Pancreas (tissue), 10 donors: ENCODE data around the gene HNRNPDL. TPM values are rescaled to one million over a fixed set of nuclear protein-coding genes. Genes with fewer than 3 reads are reported as not detected.

Experiments used
- ATAC-seq, 4 donors: fragments of 200-7000 bp; cut with Tn5 transposase; one replicate each; pipeline versions ENCODE4 v1.8.0 to v1.9.1; 2020; ENCODE audit warnings: mild to moderate bottlenecking in 4 of 4, moderate library complexity in 4 of 4
- DNase-seq, 6 donors: peaks; one replicate each; pipeline ENCODE4 v3.0.0-alpha.2; 2020
- FAIRE-seq: peaks from 2 replicates; lab custom pipeline; 2012; peaks lifted over from hg19 to GRCh38; lab: Jason Lieb, UNC
- H3K27ac ChIP-seq, 4 donors: fragments of 200-600 bp; sonication (generic); 1 replicate in 3 of 4; 2 replicates in 1 of 4; pipeline versions ENCODE4 v1.5.0 to v1.8.0; 2020
- H3K27me3 ChIP-seq, 4 donors: fragments of 200-600 bp; one replicate each; pipeline ENCODE4 v1.8.0; 2021
- H3K36me3 ChIP-seq, 3 donors: fragments of 200-600 bp; sonication (generic) in 1 of 3; one replicate each; pipeline versions ENCODE4 v1.5.0 to v1.8.0; 2020 to 2021
- H3K4me1 ChIP-seq, 3 donors: fragments of 200-600 bp; one replicate each; pipeline ENCODE4 v1.8.0; 2021
- H3K4me3 ChIP-seq, 4 donors: fragments of 200-600 bp; sonication (generic) in 2 of 4; one replicate each; pipeline versions ENCODE4 v1.5.0 to v1.8.0; 2020 to 2021
- H3K9me3 ChIP-seq, 4 donors: fragments of 200-600 bp; one replicate each; pipeline ENCODE4 v1.8.0; 2021
- WGBS, 2 donors: extraction: QIAGEN DNeasy Blood & Tissue Kit; methylation state at CpG; one replicate each; pipeline ENCODE4 v1.1.7; 2013; 5-methylcytosine and 5-hydroxymethylcytosine counted together
- intact Hi-C, 3 donors: fragments of 100-400 bp; cut with DNase I; formaldehyde crosslinking; loops; one replicate each; pipeline versions ENCODE4 v1.11.1 to v1.14.2; 2022
- polyA plus RNA-seq, 2 donors: library from polyadenylated mRNA; stranded (reverse); fragments of 200-250 nt; gene quantifications; one replicate each; pipeline ENCODE4 v1.2.3, GENCODE V29; 2013
- total RNA-seq, 6 donors: library from RNA; stranded (reverse); fragmentation: NEBNext Ultra II Directional in 4 of 6; extraction: Animal tissue kit (Norgen Biotek cat#: 25700) in 4 of 6; gene quantifications; one replicate each; pipeline versions ENCODE4 v1.2.1 to v1.2.4, GENCODE V29; 2021 to 2023
- TF ChIP-seq, protein P1 (sequence below), 4 donors: fragments of 200-600 bp; sonication (generic) in 3 of 4; IDR thresholded peaks; one replicate each; pipeline versions ENCODE4 v1.5.0 to v1.8.0; 2021; ENCODE audit warnings: antibody characterized with exemption in 4 of 4
- donor health status: healthy with polysubstance abuse.
- donor health status: DM: no; HTN: no; CAD: no; lungs with moderate emphysema.
- donor health status: DM: no; HTN: no; CAD: no.
- donor health status: control.
- donor health status: control.
- donor health status: Bipolar disorder and iron deficiency.
- donor health status: DM: yes; HTN: yes; CAD: no.
- donor health status: DM: no; HTN: no; CAD: no.
- donor health status: DM: no; HTN: no; CAD: no.
- donor health status: DM: yes; HTN: yes; CAD: no.

HNRNPDL gene
- total and polyA plus RNA-seq, 8 donors, result 56.6 to 210 (median 99.4) TPM

DNA sequence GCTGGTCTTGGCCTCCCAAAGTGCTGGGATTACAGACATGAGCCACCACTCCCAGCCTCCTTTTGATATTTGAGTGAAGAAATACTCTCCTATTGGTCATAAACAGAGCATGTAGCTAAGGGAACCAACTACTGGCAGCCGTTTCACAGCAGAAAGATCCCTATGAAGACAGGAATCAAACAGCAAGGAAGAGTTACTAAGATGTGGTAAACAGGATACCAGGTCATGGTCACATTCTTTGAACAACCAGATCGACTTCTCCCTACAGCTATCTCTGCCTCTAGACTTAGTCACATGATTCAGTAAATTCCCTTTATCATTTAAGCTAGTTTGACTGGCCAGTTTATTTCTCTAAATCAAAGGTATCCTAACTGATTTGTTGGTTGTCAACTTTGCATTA is 47.5 kb downstream of the HNRNPDL start:
- no peak for DNase-seq

DNA sequence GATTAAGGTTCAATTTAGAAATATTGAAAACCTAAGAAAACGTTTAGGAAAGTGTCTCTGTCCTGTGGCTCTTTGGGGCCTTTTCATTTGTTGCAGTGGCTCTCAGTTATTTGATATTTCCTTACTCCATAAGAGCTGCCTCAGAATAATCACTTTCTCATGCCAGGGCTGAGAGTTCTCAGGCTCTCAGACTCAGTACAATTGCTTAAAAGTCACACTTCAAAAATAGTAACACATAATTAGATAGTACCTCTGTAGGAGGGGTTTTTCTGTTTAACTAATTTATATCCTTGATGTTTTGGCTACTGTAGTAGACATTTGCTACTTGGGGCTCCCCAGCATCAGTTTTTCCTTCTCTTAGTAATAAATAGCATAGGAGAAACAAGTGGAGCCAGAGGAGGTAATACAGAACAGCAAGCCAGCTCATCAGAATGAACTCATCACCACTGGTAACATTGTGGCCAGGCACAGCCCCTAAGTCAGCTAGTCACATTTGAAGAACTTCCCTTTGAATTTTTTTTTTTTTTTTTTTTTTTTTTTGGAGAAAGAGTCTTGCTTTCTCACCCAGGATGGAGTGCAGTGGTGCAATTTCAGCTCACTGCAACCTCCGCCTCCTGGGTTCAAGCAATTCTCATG is 48.5 kb downstream of the HNRNPDL start:
- no peak for ATAC-seq
- Histone ChIP-seq H3K36me3 (no peaks in the 10 kb centered on the region), H3K27me3 (no peaks in the 10 kb centered on the region), H3K4me1 (no peaks in the 10 kb centered on the region), H3K9me3 (no peaks in the 10 kb centered on the region), H3K4me3 (no peak overlapping the region), H3K27ac (no peak overlapping the region)
- WGBS, 2 donors, result 73 to 79% methylated on average over 2 of the region's 2 CpGs
- intact Hi-C loops, result no loop called here
- FAIRE-seq, result no peak
- TF ChIP-seq, protein P1, sequence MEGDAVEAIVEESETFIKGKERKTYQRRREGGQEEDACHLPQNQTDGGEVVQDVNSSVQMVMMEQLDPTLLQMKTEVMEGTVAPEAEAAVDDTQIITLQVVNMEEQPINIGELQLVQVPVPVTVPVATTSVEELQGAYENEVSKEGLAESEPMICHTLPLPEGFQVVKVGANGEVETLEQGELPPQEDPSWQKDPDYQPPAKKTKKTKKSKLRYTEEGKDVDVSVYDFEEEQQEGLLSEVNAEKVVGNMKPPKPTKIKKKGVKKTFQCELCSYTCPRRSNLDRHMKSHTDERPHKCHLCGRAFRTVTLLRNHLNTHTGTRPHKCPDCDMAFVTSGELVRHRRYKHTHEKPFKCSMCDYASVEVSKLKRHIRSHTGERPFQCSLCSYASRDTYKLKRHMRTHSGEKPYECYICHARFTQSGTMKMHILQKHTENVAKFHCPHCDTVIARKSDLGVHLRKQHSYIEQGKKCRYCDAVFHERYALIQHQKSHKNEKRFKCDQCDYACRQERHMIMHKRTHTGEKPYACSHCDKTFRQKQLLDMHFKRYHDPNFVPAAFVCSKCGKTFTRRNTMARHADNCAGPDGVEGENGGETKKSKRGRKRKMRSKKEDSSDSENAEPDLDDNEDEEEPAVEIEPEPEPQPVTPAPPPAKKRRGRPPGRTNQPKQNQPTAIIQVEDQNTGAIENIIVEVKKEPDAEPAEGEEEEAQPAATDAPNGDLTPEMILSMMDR (IDR thresholded peaks at IDR 0.05), result no peak
- no peak for DNase-seq

More for the DNA sequence above, 47.5 kb downstream of the HNRNPDL start:
- FAIRE-seq (no peak), ATAC-seq (no peak)
- no peak overlapping the region for H3K4me3 ChIP-seq
- no peaks in the 10 kb centered on the region for H3K27me3 ChIP-seq
- H3K9me3 ChIP-seq, result no peaks in the 10 kb centered on the region
- H3K27ac ChIP-seq, result no peak overlapping the region
- intact Hi-C loops, result no loop called here
- no peaks in the 10 kb centered on the region for H3K36me3 ChIP-seq
- H3K4me1 ChIP-seq, result no peaks in the 10 kb centered on the region
- TF ChIP-seq, protein P1 (IDR thresholded peaks at IDR 0.05), result no peak
- 76 to 90% methylated on average over 2 of the region's 2 CpGs for WGBS, 2 donors

GRCh38 chr4:82381235-82381634 is 49.0 kb downstream of the HNRNPDL start:
- Histone ChIP-seq H3K4me1 (no peaks in the 10 kb centered on the region), H3K36me3 (no peaks in the 10 kb centered on the region), H3K27ac (no peak overlapping the region), H3K9me3 (no peaks in the 10 kb centered on the region), H3K4me3 (no peak overlapping the region), H3K27me3 (no peaks in the 10 kb centered on the region)
- 94 to 96% methylated on average over 3 of the region's 3 CpGs for WGBS, 2 donors
- ATAC-seq, result no peak
- intact Hi-C loops, result no loop called here
- TF ChIP-seq, protein P1 (IDR thresholded peaks at IDR 0.05), result no peak
- no peak for FAIRE-seq
- no peak for DNase-seq

GRCh38 chr4:82380831-82381230 is 49.4 kb downstream of the HNRNPDL start:
- TF ChIP-seq, protein P1 (IDR thresholded peaks at IDR 0.05), result no peak
- DNase-seq (no peak), FAIRE-seq (no peak), ATAC-seq (no peak)
- no peaks in the 10 kb centered on the region for H3K9me3 ChIP-seq
- H3K4me1 ChIP-seq, result peaks cover 0 to 2% (median 0%) of the 10 kb centered on the region in 3 donors
- 95 to 99% methylated on average over 4 of the region's 4 CpGs for WGBS, 2 donors
- H3K4me3 ChIP-seq, result no peak overlapping the region
- intact Hi-C loops, result no loop called here
- no peaks in the 10 kb centered on the region for H3K36me3 ChIP-seq
- no peak overlapping the region for H3K27ac ChIP-seq
- no peaks in the 10 kb centered on the region for H3K27me3 ChIP-seq

DNA sequence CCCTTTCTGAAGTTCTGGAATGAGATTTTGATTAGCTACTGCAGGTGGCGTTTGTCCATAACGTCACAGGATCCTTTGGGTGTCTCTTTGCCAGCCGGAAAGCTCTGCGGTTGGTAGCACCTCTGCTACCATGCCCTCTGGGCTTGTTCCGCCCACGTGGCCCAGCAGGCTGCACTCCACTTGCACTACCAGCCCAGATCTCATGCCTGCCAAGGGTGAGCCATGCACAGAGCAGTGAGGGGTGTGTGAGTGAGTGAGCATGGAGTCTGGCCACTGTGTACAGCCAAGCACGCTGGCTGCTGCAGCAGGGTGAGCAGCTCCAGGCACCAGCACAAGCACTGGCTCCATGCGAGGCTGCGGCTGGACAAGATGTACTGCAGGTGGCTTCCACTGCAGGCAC is 49.9 kb downstream of the HNRNPDL start:
- no peak for DNase-seq
- Histone ChIP-seq H3K36me3 (no peaks in the 10 kb centered on the region), H3K27ac (no peak overlapping the region), H3K4me3 (no peak overlapping the region), H3K4me1 (peaks cover 0 to 7% (median 0%) of the 10 kb centered on the region in 3 donors), H3K9me3 (no peaks in the 10 kb centered on the region), H3K27me3 (no peaks in the 10 kb centered on the region)
- intact Hi-C loops, result no loop called here
- no peak for FAIRE-seq
- 89 to 92% methylated on average over 9 of the region's 9 CpGs for WGBS, 2 donors
- ATAC-seq, result peak in 1 of 4 donors; percentile 60
- TF ChIP-seq, protein P1 (IDR thresholded peaks at IDR 0.05), result no peak
